ENCODE measurements around the gene POLR3GL. TPM values are rescaled to one million over a fixed set of nuclear protein-coding genes. Genes with fewer than 3 reads are reported as not detected.

POLR3GL gene
- total RNA-seq, 1 donor from 2014 or later = 36.0 TPM

GRCh38 chr1:145991735-145992412 lies 27.4 kb downstream of the POLR3GL start:
- peak; percentile 47 for DNase-seq (ENCODE audit: low read depth)

- DNase-seq (ENCODE audit: low read depth) = no peak
Observed at GRCh38 chr1:145992502-145992936, 28.0 kb downstream of the POLR3GL start.

- DNase-seq (ENCODE audit: low read depth) = no peak
Observed at GRCh38 chr1:145992958-145993617, 28.6 kb downstream of the POLR3GL start.

GRCh38 chr1:145993618-145994390 lies 29.3 kb downstream of the POLR3GL start:
- DNase-seq (ENCODE audit: low read depth) = peak; percentile 38

GRCh38 chr1:145994391-145995120 lies 30.1 kb downstream of the POLR3GL start:
- DNase-seq (ENCODE audit: low read depth) = peak; percentile 50

- DNase-seq (ENCODE audit: low read depth) = no peak
Observed at GRCh38 chr1:145995148-145995881, 30.8 kb downstream of the POLR3GL start.

GRCh38 chr1:145995964-145996432 lies 31.5 kb downstream of the POLR3GL start:
- DNase-seq (ENCODE audit: low read depth) = no peak

- peak; percentile 100 for DNase-seq (ENCODE audit: low read depth)
Observed at GRCh38 chr1:145996433-145997015, 32.0 kb downstream of the POLR3GL start, which contains the start of gene TXNIP. TSS of gene TXNIP (minus strand) at chr1:145996579. CDS start at chr1:145996266, 313 bp downstream.

GRCh38 chr1:145997016-145997717 lies 32.7 kb downstream of the POLR3GL start:
- no peak for DNase-seq (ENCODE audit: low read depth)

- no peak for DNase-seq (ENCODE audit: low read depth)
Observed at GRCh38 chr1:145997718-145998023, 33.2 kb downstream of the POLR3GL start.

- DNase-seq (ENCODE audit: low read depth) = no peak
Observed at GRCh38 chr1:145999321-146000024, 35.0 kb downstream of the POLR3GL start.

GRCh38 chr1:146001709-146002108 lies 37.2 kb downstream of the POLR3GL start:
- no peak for DNase-seq (ENCODE audit: low read depth)

- no peak for DNase-seq (ENCODE audit: low read depth)
Observed at GRCh38 chr1:146007489-146008133, 43.1 kb downstream of the POLR3GL start.

- DNase-seq (ENCODE audit: low read depth) = no peak
Observed at GRCh38 chr1:146010126-146010738, 45.7 kb downstream of the POLR3GL start.

GRCh38 chr1:146012703-146013558 lies 48.4 kb downstream of the POLR3GL start:
- DNase-seq (ENCODE audit: low read depth) = peak; percentile 89

- no peak for DNase-seq (ENCODE audit: low read depth)
Observed at GRCh38 chr1:146013559-146013922, 49.1 kb downstream of the POLR3GL start.

- no peak for DNase-seq (ENCODE audit: low read depth)
Observed at GRCh38 chr1:146016891-146017290, 52.4 kb downstream of the POLR3GL start.
